Kidney (tissue), 14 donors: ENCODE results near the gene RNU6-9. TPM values are rescaled to one million over a fixed set of nuclear protein-coding genes. Genes with fewer than 3 reads are reported as not detected.

ENCODE experiments used
- DNase-seq, 5 donors: peaks; one replicate each; pipeline ENCODE4 v3.0.0-alpha.2; 2013 to 2020
- FAIRE-seq: peaks from 2 replicates; lab custom pipeline; 2012; peaks lifted over from hg19 to GRCh38; lab: Jason Lieb, UNC
- H3K27ac ChIP-seq, 2 donors: one replicate each; pipeline ENCODE4 v1.7.0; 2013; ENCODE audit warnings: low read depth in 2 of 2, low read length in 2 of 2, inconsistent platforms in 1 of 2
- H3K27me3 ChIP-seq: one replicate; pipeline ENCODE4 v1.7.1; 2013; ENCODE audit warnings: low read length, inconsistent platforms; ENCODE audit not compliant: control insufficient read depth, insufficient read depth
- H3K36me3 ChIP-seq, 3 donors: one replicate each; pipeline versions ENCODE4 v1.7.0 to v1.7.1; 2013; ENCODE audit warnings: low read length in 3 of 3, control low read depth in 1 of 3, inconsistent platforms in 1 of 3; ENCODE audit not compliant: insufficient read depth in 3 of 3, control insufficient read depth in 2 of 3
- H3K4me1 ChIP-seq, 3 donors: one replicate each; pipeline versions ENCODE4 v1.7.0 to v1.7.1; 2013; ENCODE audit warnings: low read length in 3 of 3, inconsistent platforms in 1 of 3, low read depth in 1 of 3; ENCODE audit not compliant: control insufficient read depth in 2 of 3, insufficient read depth in 2 of 3
- H3K4me3 ChIP-seq, 3 donors: one replicate each; pipeline versions ENCODE4 v1.7.0 to v1.8.1; 2013; ENCODE audit warnings: low read length in 3 of 3, control low read depth in 1 of 3, inconsistent platforms in 1 of 3
- H3K9ac ChIP-seq, 3 donors: one replicate each; pipeline versions ENCODE4 v1.7.0 to v1.7.1; 2013; ENCODE audit warnings: low read length in 3 of 3, control low read depth in 1 of 3, inconsistent platforms in 1 of 3
- H3K9me3 ChIP-seq, 3 donors: one replicate each; pipeline versions ENCODE4 v1.7.0 to v1.7.1; 2013; ENCODE audit warnings: low read length in 3 of 3, control low read depth in 1 of 3, inconsistent platforms in 1 of 3; ENCODE audit not compliant: control insufficient read depth in 2 of 3, insufficient read depth in 1 of 3
- CTCF ChIP-seq: IDR thresholded peaks from 3 replicates; pipeline ENCODE4 v1.5.1; 2012; ENCODE audit warnings: mild to moderate bottlenecking, moderate library complexity, borderline replicate concordance; ENCODE audit not compliant: insufficient read depth; ENCODE audit errors: extremely low read depth
- intact Hi-C: fragments of 100-400 bp; cut with DNase I; formaldehyde crosslinking; loops from one replicate; pipeline ENCODE4 v1.11.1; 2022
- polyA plus RNA-seq: library from polyadenylated mRNA; stranded (reverse); fragments of 350-450 nt; fragmentation: Illumina TruSeq; extraction: RNeasy Lipid Tissue Mini Kit (QIAGEN cat#74804); gene quantifications from one replicate; pipeline ENCODE4 v1.2.3, GENCODE V29; 2014; ENCODE audit warnings: low read depth, low replicate concordance; ENCODE audit not compliant: insufficient read depth
- total RNA-seq: library from RNA; stranded (reverse); fragmentation: NEBNext Ultra II Directional; extraction: Animal tissue kit (Norgen Biotek cat#: 25700); gene quantifications from one replicate; pipeline ENCODE4 v1.2.1, GENCODE V29; 2021
- donor health status: control.
- donor health status: control.
- donor health status: control.
- donor health status: control.
- donor health status: control.
- donor health status: DM: yes; HTN: yes; CAD: no.
- donor health status: Normal renal cell carcinoma (clear cell type).

Gene RNU6-9
- total and polyA plus RNA-seq, 2 donors from 2014 or later: not detected

GRCh38 chr19:938233-938923 lies 45.1 kb downstream of the RNU6-9 start:
- H3K27ac ChIP-seq: no peak overlapping the region
- H3K4me3 ChIP-seq: no peak overlapping the region
- no peaks in the 10 kb centered on the region for H3K27me3 ChIP-seq
- H3K9me3 ChIP-seq: no peaks in the 10 kb centered on the region
- peaks cover 0 to 40% (median 7%) of the 10 kb centered on the region in 3 donors for H3K4me1 ChIP-seq
- no peak for FAIRE-seq
- DNase-seq: peak in 1 of 5 donors; percentile 59
- peaks cover 0 to 2% (median 0%) of the 10 kb centered on the region in 3 donors for H3K36me3 ChIP-seq
- TF ChIP-seq CTCF: no peak
- intact Hi-C loops: no loop called here
- no peak overlapping the region for H3K9ac ChIP-seq

- peaks cover 0 to 2% (median 0%) of the 10 kb centered on the region in 3 donors for H3K36me3 ChIP-seq
- intact Hi-C loops: no loop called here
- H3K9ac ChIP-seq: no peak overlapping the region
- no peak overlapping the region for H3K4me3 ChIP-seq
- H3K27ac ChIP-seq: no peak overlapping the region
- no peaks in the 10 kb centered on the region for H3K9me3 ChIP-seq
- peaks cover 0 to 43% (median 7%) of the 10 kb centered on the region in 3 donors for H3K4me1 ChIP-seq
- H3K27me3 ChIP-seq: no peaks in the 10 kb centered on the region
- no peak for TF ChIP-seq CTCF
- FAIRE-seq: no peak
- no peak for DNase-seq
These were observed 46.2 kb downstream of the RNU6-9 start for GRCh38 chr19:939439-939838.

GRCh38 chr19:939922-940321 lies 46.6 kb downstream of the RNU6-9 start:
- DNase-seq (no peak), FAIRE-seq (no peak)
- no peak for TF ChIP-seq CTCF
- H3K27ac ChIP-seq: peak overlapping the region; percentile 72 to 78
- intact Hi-C loops: no loop called here
- H3K4me3 ChIP-seq: no peak overlapping the region
- H3K36me3 ChIP-seq: peaks cover 0 to 2% (median 0%) of the 10 kb centered on the region in 3 donors
- peaks cover 0 to 43% (median 9%) of the 10 kb centered on the region in 3 donors for H3K4me1 ChIP-seq
- no peaks in the 10 kb centered on the region for H3K9me3 ChIP-seq
- peak overlapping the region in 1 of 3 donors; percentile 34 for H3K9ac ChIP-seq
- no peaks in the 10 kb centered on the region for H3K27me3 ChIP-seq
